Suprapubic skin (tissue), 4 donors: ENCODE data around the gene CPNE4.

Source experiments
- EP300 ChIP-seq: sonication (generic); formaldehyde crosslinking; IDR thresholded peaks from one replicate; pipeline ENCODE4 v1.6.1; 2017; ENCODE audit warnings: antibody characterized with exemption
- POLR2A ChIP-seq, 2 donors: fragments of 450-650 bp; IDR thresholded peaks; one replicate each; pipeline ENCODE4 v1.6.1; 2017; ENCODE audit warnings: antibody characterized with exemption in 2 of 2, mild to moderate bottlenecking in 2 of 2, moderate library complexity in 2 of 2
- POLR2AphosphoS5 ChIP-seq, 3 donors: sonication (generic); formaldehyde crosslinking; IDR thresholded peaks; one replicate each; pipeline ENCODE4 v1.6.1; 2017; ENCODE audit warnings: antibody characterized with exemption in 3 of 3
- TF ChIP-seq, protein P1 (sequence below), 2 donors: fragments of 200-600 bp in 1 of 2; fragments of 450-650 bp in 1 of 2; sonication (generic) in 1 of 2; IDR thresholded peaks; one replicate each; pipeline ENCODE4 v1.5.1; 2016 to 2019; ENCODE audit warnings: antibody characterized with exemption in 2 of 2, mild to moderate bottlenecking in 1 of 2, moderate library complexity in 1 of 2

DNA sequence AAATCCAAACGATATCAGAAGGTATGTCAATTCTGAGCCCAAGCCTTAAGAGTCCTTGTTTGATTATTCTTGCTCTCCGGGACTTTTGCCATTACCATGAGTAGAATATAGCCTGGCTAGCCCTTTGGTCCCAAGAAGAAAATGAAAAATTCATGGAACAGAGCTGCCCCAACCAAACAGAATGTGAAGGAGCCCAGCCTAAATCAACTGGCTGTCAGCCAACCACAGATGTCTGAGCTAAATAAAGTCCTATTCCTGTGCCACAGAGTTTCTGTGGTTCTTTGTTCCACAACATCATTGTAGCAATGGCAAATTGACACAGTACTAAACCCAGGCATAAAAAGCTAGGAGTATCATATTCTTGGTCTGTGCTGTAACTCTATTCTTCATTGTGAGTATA, 185.2 kb downstream of the CPNE4 start:
- TF ChIP-seq, protein P1, sequence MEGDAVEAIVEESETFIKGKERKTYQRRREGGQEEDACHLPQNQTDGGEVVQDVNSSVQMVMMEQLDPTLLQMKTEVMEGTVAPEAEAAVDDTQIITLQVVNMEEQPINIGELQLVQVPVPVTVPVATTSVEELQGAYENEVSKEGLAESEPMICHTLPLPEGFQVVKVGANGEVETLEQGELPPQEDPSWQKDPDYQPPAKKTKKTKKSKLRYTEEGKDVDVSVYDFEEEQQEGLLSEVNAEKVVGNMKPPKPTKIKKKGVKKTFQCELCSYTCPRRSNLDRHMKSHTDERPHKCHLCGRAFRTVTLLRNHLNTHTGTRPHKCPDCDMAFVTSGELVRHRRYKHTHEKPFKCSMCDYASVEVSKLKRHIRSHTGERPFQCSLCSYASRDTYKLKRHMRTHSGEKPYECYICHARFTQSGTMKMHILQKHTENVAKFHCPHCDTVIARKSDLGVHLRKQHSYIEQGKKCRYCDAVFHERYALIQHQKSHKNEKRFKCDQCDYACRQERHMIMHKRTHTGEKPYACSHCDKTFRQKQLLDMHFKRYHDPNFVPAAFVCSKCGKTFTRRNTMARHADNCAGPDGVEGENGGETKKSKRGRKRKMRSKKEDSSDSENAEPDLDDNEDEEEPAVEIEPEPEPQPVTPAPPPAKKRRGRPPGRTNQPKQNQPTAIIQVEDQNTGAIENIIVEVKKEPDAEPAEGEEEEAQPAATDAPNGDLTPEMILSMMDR (IDR thresholded peaks at IDR 0.05) = no peak
- TF ChIP-seq EP300 = no peak
- no peak for TF ChIP-seq POLR2A (IDR thresholded peaks at IDR 0.05)
- no peak for TF ChIP-seq POLR2AphosphoS5 (IDR thresholded peaks at IDR 0.05)
